Right renal cortex interstitium (tissue), 3 donors: ENCODE data around the gene RUBCNL. TPM values are rescaled to one million over a fixed set of nuclear protein-coding genes. Genes with fewer than 3 reads are reported as not detected.

Experiments
- DNase-seq, 3 donors: peaks; one replicate each; pipeline ENCODE4 v3.0.0-alpha.2; 2013; ENCODE audit warnings: low read depth in 3 of 3, low spot score in 2 of 3
- polyA plus RNA-seq, 3 donors: library from polyadenylated mRNA; unstranded; fragments of 120-200 nt; gene quantifications; one replicate each; pipeline ENCODE4 v1.2.1, GENCODE V29; 2013; ENCODE audit not compliant: insufficient read length in 3 of 3

RUBCNL gene
- polyA plus RNA-seq, 3 donors, result 1.9 to 2.5 (median 2.3) TPM

GRCh38 chr13:46313024-46313423 lies 74.0 kb downstream of the RUBCNL start:
- no peak for DNase-seq

- DNase-seq, result no peak
Measured at GRCh38 chr13:46311217-46311616, 75.8 kb downstream of the RUBCNL start.

- DNase-seq, result no peak
Measured at GRCh38 chr13:46310066-46310465, 77.0 kb downstream of the RUBCNL start.

GRCh38 chr13:46307554-46307953 lies 79.5 kb downstream of the RUBCNL start:
- DNase-seq, result no peak

GRCh38 chr13:46304546-46304945 lies 82.5 kb downstream of the RUBCNL start:
- no peak for DNase-seq

GRCh38 chr13:46303742-46304385 lies 83.2 kb downstream of the RUBCNL start:
- DNase-seq, result no peak

GRCh38 chr13:46297361-46297811 lies 89.7 kb downstream of the RUBCNL start:
- DNase-seq, result no peak

- no peak for DNase-seq
Measured at GRCh38 chr13:46296921-46297320, 90.1 kb downstream of the RUBCNL start.

GRCh38 chr13:46296115-46296822 lies 90.8 kb downstream of the RUBCNL start:
- no peak for DNase-seq

- DNase-seq, result no peak
Measured at GRCh38 chr13:46295491-46296114, 91.4 kb downstream of the RUBCNL start.

- no peak for DNase-seq
Measured at GRCh38 chr13:46293436-46293835, 93.6 kb downstream of the RUBCNL start.

Other genes with a start within 250 kb of the RUBCNL start
- 10 to 100 TPM; 12.2 to 13.1 (median 12.5) TPM for gene LCP1, start 205.1 kb downstream of the RUBCNL start, polyA plus RNA-seq
- under 1 TPM; 0.08 to 0.39 (median 0.11) TPM for gene LRRC63, start 175.3 kb downstream of the RUBCNL start, polyA plus RNA-seq
- gene LRCH1, start 165.9 kb upstream of the RUBCNL start, polyA plus RNA-seq, result 10 to 100 TPM; 30.8 to 35.4 (median 33.6) TPM